Cardiac muscle cell (in vitro differentiated cells and primary cell): ENCODE results near the gene LYRM4. TPM values are rescaled to one million over a fixed set of nuclear protein-coding genes. Genes with fewer than 3 reads are reported as not detected.
A peak's percentile ranks its signal among the peaks of the same experiment; 100 is the strongest.

Experiments
- DNase-seq, 2 donors: peaks; one replicate each; pipeline versions ENCODE4 v3.0.0 to v3.0.0-alpha.2; 2010 to 2017; ENCODE audit warnings: low read depth in 1 of 2, low spot score in 1 of 2
- H3K27ac ChIP-seq: fragments of 200-600 bp; sonication (generic); 2 replicates; pipeline ENCODE4 v1.5.1; 2016
- H3K27me3 ChIP-seq: fragments of 200-600 bp; sonication (generic); 2 replicates; pipeline ENCODE4 v1.6.0; 2016; ENCODE audit warnings: control low read depth
- H3K36me3 ChIP-seq: fragments of 200-600 bp; sonication (generic); 2 replicates; pipeline ENCODE4 v1.5.1; 2016; ENCODE audit warnings: control low read depth
- H3K4me1 ChIP-seq: fragments of 200-600 bp; sonication (generic); 2 replicates; pipeline ENCODE4 v1.8.1; 2017; ENCODE audit warnings: low read depth, mild to moderate bottlenecking, mixed run types
- H3K4me3 ChIP-seq: fragments of 200-600 bp; sonication (generic); 2 replicates; pipeline ENCODE4 v1.5.1; 2016; ENCODE audit warnings: mild to moderate bottlenecking
- H3K9me3 ChIP-seq: fragments of 200-600 bp; sonication (generic); 2 replicates; pipeline ENCODE4 v1.5.1; 2017; ENCODE audit warnings: low read depth, mild to moderate bottlenecking, control low read depth
- polyA plus RNA-seq: library from polyadenylated mRNA; unstranded; fragments of >200 nt; fragmentation: Nextera tagmentation; extraction: Ambion mirVana; gene quantifications from 2 replicates; pipeline ENCODE4 v1.2.1, GENCODE V29; 2016
- total RNA-seq: library from RNA; depleted of rRNA; stranded (reverse); fragments of >200 nt; gene quantifications from 2 replicates; pipeline ENCODE4 v1.2.3, GENCODE V29; 2016
- TF ChIP-seq, protein P1 (sequence below): IDR thresholded peaks from 2 replicates; pipeline ENCODE4 v1.5.1; 2012; ENCODE audit warnings: low read depth, mild to moderate bottlenecking, low read length

The LYRM4 gene
- total and polyA plus RNA-seq, 2 experiments from 2014 or later, result 24.2 to 38.3 TPM

DNA sequence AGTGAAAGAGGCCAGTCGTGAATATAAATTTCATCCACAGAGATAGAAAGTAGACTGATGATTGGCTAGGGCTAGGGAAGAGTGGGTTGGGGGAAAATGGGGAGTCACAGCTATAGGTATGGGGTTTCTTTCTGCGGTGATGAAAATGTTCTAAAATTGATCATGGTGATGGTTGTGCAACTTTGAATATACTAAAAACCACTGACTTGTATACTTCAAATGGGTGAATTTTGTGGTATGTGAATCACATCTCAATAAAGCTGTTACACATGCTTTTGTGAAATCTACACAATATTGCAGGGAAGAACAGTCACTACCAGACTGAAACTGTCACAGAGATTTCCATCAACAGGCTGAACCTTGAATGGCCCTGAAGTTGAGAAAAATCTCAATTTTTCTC is 61.5 kb downstream of the LYRM4 start:
- Histone ChIP-seq H3K27ac (no peak overlapping the region), H3K4me1 (peaks cover 13% of the 10 kb centered on the region), H3K4me3 (no peak overlapping the region), H3K9me3 (no peaks in the 10 kb centered on the region), H3K27me3 (no peaks in the 10 kb centered on the region), H3K36me3 (no peaks in the 10 kb centered on the region)
- DNase-seq, result no peak
- TF ChIP-seq, protein P1, sequence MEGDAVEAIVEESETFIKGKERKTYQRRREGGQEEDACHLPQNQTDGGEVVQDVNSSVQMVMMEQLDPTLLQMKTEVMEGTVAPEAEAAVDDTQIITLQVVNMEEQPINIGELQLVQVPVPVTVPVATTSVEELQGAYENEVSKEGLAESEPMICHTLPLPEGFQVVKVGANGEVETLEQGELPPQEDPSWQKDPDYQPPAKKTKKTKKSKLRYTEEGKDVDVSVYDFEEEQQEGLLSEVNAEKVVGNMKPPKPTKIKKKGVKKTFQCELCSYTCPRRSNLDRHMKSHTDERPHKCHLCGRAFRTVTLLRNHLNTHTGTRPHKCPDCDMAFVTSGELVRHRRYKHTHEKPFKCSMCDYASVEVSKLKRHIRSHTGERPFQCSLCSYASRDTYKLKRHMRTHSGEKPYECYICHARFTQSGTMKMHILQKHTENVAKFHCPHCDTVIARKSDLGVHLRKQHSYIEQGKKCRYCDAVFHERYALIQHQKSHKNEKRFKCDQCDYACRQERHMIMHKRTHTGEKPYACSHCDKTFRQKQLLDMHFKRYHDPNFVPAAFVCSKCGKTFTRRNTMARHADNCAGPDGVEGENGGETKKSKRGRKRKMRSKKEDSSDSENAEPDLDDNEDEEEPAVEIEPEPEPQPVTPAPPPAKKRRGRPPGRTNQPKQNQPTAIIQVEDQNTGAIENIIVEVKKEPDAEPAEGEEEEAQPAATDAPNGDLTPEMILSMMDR, result no peak

DNA sequence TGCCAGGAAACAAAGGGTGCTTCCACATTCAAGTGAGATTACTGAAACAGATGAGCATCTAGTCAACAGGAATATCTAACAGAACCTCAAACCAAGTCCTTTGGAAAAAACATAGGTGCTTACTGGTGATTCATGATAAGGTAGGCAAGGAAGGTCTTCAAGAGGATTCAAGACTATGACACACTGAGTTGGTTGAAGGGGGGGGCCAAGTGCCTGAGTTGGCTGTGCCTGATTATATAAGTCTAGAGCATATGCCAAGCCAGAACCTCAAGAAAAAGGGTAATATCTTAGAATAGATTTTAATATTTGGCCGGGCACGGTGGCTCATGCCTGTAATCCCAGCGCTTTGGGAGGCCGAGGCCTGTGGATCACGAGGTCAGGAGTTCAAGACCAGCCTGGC is 63.7 kb downstream of the LYRM4 start:
- DNase-seq, result no peak
- H3K9me3 ChIP-seq, result no peaks in the 10 kb centered on the region
- no peak overlapping the region for H3K27ac ChIP-seq
- H3K36me3 ChIP-seq, result no peaks in the 10 kb centered on the region
- H3K27me3 ChIP-seq, result no peaks in the 10 kb centered on the region
- TF ChIP-seq, protein P1, result no peak
- peaks cover 8% of the 10 kb centered on the region for H3K4me1 ChIP-seq
- no peak overlapping the region for H3K4me3 ChIP-seq

DNA sequence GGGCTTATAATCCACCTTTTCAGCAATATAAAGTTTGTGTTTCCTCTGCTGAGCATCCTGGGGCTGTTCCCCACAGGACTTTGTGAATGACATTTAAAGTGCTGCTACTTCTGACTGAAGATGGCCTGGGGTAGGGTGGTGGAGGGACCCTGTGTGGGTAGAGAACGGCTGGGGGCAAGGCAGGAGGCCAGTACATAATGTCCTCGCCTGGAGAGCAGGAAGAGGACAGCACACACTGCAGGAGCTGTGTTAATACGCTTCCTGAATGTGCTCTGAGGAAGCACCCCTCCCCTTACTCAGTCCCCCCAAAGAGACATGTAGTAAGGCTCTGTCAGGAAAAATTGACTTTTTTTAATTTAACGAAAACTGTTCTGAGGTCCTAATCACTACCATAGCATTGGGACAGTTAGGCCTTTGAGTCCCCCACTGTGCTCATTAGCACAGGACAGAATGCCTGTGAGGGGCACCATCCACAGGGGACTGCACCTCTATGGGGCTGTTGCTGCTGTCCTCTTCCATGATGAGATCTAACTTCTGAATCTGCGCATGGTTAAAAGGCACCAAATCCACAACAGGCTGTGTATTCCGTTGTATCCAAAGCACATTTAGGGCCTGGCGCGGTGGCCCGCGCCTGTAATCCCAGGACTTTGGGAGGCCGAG is 68.5 kb downstream of the LYRM4 start:
- no peaks in the 10 kb centered on the region for H3K27me3 ChIP-seq
- no peak overlapping the region for H3K27ac ChIP-seq
- peaks cover 22% of the 10 kb centered on the region for H3K4me1 ChIP-seq
- TF ChIP-seq, protein P1, result no peak
- no peak for DNase-seq
- no peaks in the 10 kb centered on the region for H3K9me3 ChIP-seq
- no peaks in the 10 kb centered on the region for H3K36me3 ChIP-seq
- H3K4me3 ChIP-seq, result no peak overlapping the region

DNA sequence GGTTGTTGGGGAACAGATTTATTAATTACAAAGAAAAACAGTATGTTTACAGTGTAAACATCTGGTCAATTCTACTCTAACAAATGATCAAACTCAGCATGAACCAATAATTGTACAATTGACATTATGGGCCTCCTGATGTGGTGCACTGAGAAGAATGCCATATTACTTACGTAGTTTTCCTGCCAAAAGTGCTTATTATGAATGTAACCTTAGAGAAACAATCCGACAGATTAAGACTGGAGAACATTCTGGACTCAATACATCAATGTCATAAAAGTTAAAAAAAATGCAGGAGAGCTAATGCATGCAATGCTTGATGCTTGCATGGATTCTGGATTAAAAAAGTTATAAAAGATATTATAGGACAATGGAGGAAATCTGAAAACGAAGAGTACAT is 69.0 kb downstream of the LYRM4 start:
- Histone ChIP-seq H3K36me3 (no peaks in the 10 kb centered on the region), H3K4me1 (peaks cover 22% of the 10 kb centered on the region), H3K27me3 (no peaks in the 10 kb centered on the region), H3K4me3 (no peak overlapping the region), H3K27ac (no peak overlapping the region), H3K9me3 (no peaks in the 10 kb centered on the region)
- TF ChIP-seq, protein P1, result no peak
- no peak for DNase-seq

DNA sequence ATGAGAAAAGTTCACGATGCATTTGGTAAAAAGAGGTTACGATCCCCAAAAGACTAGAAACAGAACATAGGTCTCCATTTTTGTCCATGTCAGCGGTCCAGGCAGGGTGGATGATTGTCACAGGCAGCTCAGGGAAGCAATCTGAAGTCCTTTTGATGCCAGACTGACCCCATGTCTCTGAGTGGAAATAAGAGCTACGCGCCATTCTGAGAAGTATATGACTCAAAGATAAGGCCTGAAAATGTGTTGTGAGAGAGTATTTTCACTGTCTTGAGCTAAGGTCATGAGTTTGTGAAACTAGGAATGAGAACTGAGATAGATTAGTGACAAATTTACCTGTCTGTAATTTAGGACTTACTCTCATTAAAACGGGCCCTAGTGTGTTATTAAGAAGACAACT is 69.5 kb downstream of the LYRM4 start:
- H3K4me3 ChIP-seq, result no peak overlapping the region
- no peaks in the 10 kb centered on the region for H3K9me3 ChIP-seq
- peak in 1 of 2 donors; percentile 12 for DNase-seq
- no peak overlapping the region for H3K27ac ChIP-seq
- no peaks in the 10 kb centered on the region for H3K36me3 ChIP-seq
- H3K4me1 ChIP-seq, result peaks cover 22% of the 10 kb centered on the region
- H3K27me3 ChIP-seq, result no peaks in the 10 kb centered on the region
- TF ChIP-seq, protein P1, result no peak
